NT2/D1 (cell line): ENCODE data around the gene KCNH2.
"Not testable (repeated sequence)": the region's sequence is repeated elsewhere in the genome, so short reads cannot be mapped to it uniquely, and the experiment has no call there.

Experiments used
- SUZ12 ChIP-seq: IDR thresholded peaks from 2 replicates; pipeline ENCODE4 v1.6.1; 2011; ENCODE audit not compliant: insufficient read length, insufficient read depth; ENCODE audit errors: extremely low read depth
- YY1 ChIP-seq: IDR thresholded peaks from 2 replicates; pipeline ENCODE4 v1.6.1; 2011; ENCODE audit not compliant: insufficient read length, insufficient read depth
- ZNF274 ChIP-seq: IDR thresholded peaks from 2 replicates; pipeline ENCODE4 v1.6.1; 2011; ENCODE audit warnings: mild to moderate bottlenecking, low read depth, low read length

GRCh38 chr7:150910305-150910995, 67.7 kb downstream of the KCNH2 start:
- TF ChIP-seq YY1, ZNF274, SUZ12: not testable (repeated sequence)
